T1000 (cell line): ENCODE measurements around the gene DGKE.
A peak's percentile ranks its signal among the peaks of the same experiment; 100 is the strongest.

Experiments
- DNase-seq: peaks from one replicate; lab custom pipeline; 2025; ENCODE audit warnings: mixed read lengths; lab: John Stamatoyannopoulos, UW

The DGKE gene

GRCh38 chr17:56815711-56816110 is 18.2 kb upstream of the DGKE start:
- no peak for DNase-seq

DNA sequence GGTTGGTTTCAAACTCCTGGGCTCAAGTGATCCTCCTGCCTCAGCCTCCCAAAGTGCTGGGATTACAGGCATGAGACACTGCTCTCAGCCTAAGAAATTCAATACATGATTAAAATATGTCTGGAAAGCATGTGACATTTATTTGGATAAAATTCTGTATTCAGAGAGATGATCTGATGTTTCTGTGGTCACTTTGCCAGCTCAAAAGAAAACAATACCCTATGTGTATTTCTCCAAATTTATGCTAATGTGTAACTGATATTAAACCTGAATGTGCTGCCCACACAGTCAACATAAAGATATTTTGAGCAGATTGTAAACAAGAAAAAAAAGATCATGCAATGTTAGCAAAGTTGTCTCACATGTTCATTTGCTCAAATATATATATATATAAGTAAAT is 16.9 kb upstream of the DGKE start:
- no peak for DNase-seq

GRCh38 chr17:56819030-56819429 is 14.9 kb upstream of the DGKE start:
- DNase-seq, result no peak

GRCh38 chr17:56819431-56820145 is 14.4 kb upstream of the DGKE start:
- peak; percentile 70 for DNase-seq

DNA sequence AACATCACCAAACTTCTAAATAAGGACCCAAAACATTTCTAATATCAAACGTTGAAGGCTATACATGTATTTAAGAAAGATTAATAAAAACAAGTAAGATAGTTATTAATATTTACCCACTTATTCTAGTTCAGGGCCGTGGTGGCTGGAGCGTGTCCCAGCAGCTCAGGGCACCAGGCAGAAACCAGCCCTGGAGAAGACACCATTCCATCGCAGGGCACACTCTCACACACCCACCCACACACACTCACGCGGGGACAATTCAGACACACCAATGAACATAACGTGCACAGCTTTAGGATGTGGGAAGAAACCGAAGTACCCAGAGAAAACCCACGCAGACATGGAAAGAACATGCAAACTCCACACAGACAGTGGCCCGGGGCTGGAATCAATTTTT is 13.7 kb upstream of the DGKE start:
- DNase-seq, result no peak

DNA sequence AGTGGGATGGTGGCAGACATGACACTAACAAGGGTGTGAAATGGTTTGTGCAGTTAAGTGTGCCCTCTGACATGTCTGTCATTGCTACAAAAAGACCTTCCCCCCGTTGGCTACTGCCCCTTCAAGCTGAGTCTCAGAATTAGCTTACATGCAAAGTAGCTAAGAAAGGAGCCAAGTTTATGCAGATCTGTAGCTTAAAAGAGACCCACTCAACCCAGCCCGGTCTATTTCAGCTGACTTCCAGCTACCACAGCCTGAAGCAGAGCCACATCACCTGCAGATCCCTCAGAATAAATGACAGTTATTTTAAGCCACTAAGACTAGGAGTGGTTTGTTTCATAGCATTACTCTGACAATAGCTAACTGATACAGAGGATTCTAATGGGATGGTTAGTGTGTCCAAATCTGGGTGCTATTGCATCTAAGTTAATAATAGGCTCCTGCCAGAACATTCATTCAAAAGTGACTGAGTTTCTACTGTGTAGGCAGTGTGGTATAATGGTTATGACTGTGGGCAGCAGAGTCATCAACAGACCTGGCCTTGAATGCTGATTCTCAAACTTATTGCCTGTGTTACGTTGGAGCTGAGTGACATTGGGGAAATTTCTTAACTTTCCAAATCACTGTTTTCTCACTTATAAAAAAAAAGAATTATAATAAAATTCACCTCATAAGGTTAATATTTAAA is 12.0 kb upstream of the DGKE start:
- no peak for DNase-seq

GRCh38 chr17:56822725-56823124 is 11.2 kb upstream of the DGKE start:
- DNase-seq, result no peak

GRCh38 chr17:56823848-56824247 is 10.1 kb upstream of the DGKE start:
- DNase-seq, result no peak

DNA sequence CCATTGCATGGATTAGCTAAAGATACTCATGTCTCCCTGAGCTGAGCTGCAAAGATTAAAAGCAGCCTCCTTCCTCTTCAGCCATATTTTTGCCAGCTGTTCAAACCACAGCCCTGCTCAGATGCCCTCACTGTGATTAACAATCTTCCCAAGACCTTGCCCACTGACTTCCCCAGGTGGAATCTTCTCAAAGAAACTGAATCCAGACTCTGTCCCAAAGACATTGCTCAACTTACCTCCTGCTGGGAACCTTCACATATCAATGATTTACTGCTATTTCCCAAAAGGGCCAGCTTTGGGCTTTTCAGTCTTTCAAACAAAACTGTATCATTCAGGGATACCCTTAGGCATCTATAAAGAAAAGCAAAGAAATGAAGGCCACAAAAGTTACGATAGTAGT is 9.4 kb upstream of the DGKE start:
- no peak for DNase-seq

- no peak for DNase-seq
Observed at GRCh38 chr17:56826611-56827414, 7.1 kb upstream of the DGKE start.

DNA sequence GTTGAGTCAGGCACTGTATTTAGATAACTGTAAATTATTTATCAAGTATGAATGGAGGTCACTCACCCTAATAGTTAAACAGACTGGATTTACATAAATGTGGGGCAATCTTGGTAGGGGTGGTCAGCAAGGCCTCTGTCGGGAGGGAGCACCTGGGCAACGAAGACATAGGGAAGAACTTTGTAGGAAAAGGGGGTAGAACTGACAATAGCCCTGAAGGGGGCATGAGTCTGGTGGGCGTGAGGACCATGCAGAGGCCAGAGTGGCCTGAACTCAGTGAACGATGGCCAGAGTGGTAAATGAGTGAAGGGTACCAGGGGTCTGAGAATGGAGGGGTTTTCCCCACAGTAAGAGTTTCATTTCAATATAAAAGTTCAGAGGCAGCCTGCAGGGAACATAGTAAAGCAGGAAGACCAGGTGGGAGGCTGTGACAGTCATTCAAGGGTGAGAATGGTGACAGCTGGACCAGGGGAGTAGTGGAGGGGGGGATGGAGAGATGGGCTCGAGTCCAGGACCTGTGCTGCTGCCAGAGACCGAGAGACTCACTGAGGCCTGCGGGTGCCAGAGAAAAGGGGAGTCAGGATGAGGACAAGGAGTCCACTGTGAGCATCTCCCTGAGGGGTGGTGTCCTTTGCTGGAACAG is 3.1 kb upstream of the DGKE start:
- DNase-seq, result no peak

DNA sequence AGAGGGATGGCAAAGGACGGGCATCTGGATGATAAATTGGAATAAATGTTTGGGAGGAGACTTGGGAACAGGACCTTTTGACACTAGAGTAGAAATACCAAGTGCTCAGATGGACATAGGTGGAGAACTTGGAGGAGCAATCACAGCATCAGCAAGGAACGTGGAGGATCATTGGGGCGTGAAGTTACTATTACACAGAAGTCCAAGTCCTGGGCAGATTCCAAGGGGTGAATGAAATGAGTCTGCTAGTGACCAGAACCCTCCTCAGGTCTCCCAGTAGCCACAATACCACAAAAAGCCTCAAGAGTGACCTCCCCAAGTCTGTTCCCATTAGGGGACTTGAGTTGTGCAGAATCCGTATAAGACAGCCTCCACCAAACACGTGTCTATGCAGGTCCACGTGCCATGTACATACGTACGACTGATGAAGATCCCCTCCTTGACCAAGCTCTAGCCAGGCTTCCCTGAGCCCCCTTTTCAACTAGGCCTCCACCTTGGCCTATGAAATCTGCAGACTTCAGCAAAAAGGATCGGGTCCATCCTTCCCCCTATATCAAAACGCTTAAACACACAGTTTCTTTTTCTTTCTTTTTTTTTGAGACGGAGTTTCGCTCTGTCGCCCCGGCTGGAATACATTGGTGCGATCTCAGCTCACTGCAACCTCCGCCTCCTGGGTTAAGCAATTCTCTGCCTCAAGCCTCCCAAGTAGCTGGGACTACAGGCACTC is 2.4 kb upstream of the DGKE start:
- DNase-seq, result no peak

GRCh38 chr17:56832446-56832845 is 1.5 kb upstream of the DGKE start:
- no peak for DNase-seq

GRCh38 chr17:56833057-56833808 is 718 bp upstream of the DGKE start:
- DNase-seq, result peak; percentile 43

GRCh38 chr17:56834380-56835263 is 671 bp downstream of the DGKE start:
- no peak for DNase-seq

DNA sequence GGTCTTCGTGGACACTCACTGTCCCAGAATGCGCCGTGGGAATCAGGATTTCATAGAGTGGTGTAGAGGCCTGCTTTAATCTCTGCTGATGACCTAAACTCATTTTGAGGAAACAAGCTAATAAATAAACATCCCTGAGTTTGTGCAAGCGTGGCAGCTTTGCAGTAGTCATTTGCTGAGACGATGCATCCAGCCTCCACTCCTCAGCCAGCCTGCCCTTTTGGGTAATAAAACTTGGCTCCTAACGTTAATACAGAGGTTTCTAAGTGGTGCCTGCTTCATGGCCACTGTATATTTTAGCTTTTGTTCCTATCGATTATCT is 1.3 kb downstream of the DGKE start:
- no peak for DNase-seq

DNA sequence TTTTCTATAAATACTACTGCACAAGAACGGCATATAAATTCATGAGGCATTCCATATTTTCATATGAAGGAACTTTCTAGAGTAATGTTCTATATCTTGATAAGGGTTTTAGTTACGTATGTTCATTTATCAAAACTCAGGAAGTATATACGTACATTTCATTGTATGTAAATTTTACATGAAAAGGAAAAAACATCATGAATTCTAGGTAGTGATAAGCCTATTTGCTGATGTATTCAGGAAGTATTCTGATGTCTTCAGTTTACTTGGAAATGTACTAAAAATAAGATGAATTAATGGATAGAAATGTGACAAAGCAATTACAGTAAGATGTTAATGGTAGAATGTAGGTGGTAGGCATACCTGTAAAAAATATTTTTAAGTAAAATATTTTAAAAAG is 4.7 kb downstream of the DGKE start:
- DNase-seq, result no peak

DNA sequence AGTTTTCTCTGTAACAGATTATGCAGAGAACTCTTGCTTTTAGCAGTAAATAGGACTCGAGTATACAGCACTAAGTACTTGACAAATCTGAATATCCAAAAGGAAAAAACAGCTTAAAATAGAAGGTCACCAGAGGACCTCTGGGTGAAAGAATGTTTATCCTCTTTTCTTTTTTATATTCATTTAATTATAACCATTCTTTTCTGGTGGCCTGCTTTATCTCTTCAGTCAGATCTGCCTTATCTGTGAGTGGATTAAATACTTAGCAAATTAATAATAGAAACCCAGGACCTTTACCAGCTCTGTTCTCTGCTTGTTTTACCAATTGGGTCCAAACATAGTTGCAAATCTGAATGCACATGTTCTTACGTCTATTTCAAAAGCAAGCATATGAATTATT is 8.6 kb downstream of the DGKE start:
- DNase-seq, result no peak

GRCh38 chr17:56845934-56846333 is 12.0 kb downstream of the DGKE start:
- DNase-seq, result no peak

DNA sequence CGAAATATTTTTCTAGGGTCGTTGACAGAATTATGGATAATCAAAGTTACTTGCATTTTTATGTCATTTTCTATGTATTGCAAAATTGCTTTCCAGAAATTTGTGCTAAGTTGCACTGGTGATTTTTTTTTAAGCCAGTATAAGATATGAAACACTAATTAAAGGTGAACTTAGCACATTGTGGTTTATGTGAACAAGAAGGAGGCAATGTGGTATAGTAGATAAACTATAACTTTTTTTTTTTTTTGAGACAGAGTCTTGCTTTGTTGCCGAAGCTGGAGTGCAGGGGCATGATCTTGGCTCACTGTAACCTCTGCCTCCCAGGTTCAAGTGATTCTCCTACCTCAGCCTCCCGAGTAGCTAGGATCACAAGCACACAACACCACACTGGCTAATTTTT is 13.2 kb downstream of the DGKE start:
- no peak for DNase-seq
